ENCODE results near the gene HIVEP2.

Gene HIVEP2

GRCh38 chr6:142853244-142854180 is 91.5 kb downstream of the HIVEP2 start:
- TF ChIP-seq CTCF (IDR thresholded peaks at IDR 0.05; ENCODE audit: low read length, missing control alignments), result no peak
- no peak for DNase-seq (ENCODE audit: low read depth)

GRCh38 chr6:142851601-142852000 is 93.4 kb downstream of the HIVEP2 start:
- no peak for TF ChIP-seq CTCF (IDR thresholded peaks at IDR 0.05; ENCODE audit: low read length, missing control alignments)
- no peak for DNase-seq (ENCODE audit: low read depth)
- H3K4me3 ChIP-seq (replicated peaks; ENCODE audit: low read depth, low read length), result no peak overlapping the region

More at GRCh38 chr6:142853244-142854180, 91.5 kb downstream of the HIVEP2 start:
- H3K4me3 ChIP-seq (replicated peaks; ENCODE audit: low read depth, low read length), result no peak overlapping the region

GRCh38 chr6:142850679-142851423 is 94.1 kb downstream of the HIVEP2 start:
- H3K4me3 ChIP-seq (replicated peaks; ENCODE audit: low read depth, low read length), result no peak overlapping the region

GRCh38 chr6:142848976-142849375 is 96.0 kb downstream of the HIVEP2 start:
- no peak for TF ChIP-seq CTCF (IDR thresholded peaks at IDR 0.05; ENCODE audit: low read length, missing control alignments)
- no peak overlapping the region for H3K4me3 ChIP-seq (replicated peaks; ENCODE audit: low read depth, low read length)
- no peak for DNase-seq (ENCODE audit: low read depth)

More at GRCh38 chr6:142850679-142851423, 94.1 kb downstream of the HIVEP2 start:
- peak; percentile 42 for DNase-seq (ENCODE audit: low read depth)
- no peak for TF ChIP-seq CTCF (IDR thresholded peaks at IDR 0.05; ENCODE audit: low read length, missing control alignments)

GRCh38 chr6:142848156-142848555 is 96.8 kb downstream of the HIVEP2 start:
- DNase-seq (ENCODE audit: low read depth), result no peak
- no peak overlapping the region for H3K4me3 ChIP-seq (replicated peaks; ENCODE audit: low read depth, low read length)
- no peak for TF ChIP-seq CTCF (IDR thresholded peaks at IDR 0.05; ENCODE audit: low read length, missing control alignments)

GRCh38 chr6:142846883-142847287 is 98.1 kb downstream of the HIVEP2 start:
- no peak for TF ChIP-seq CTCF (IDR thresholded peaks at IDR 0.05; ENCODE audit: low read length, missing control alignments)
- DNase-seq (ENCODE audit: low read depth), result peak; percentile 87
- H3K4me3 ChIP-seq (replicated peaks; ENCODE audit: low read depth, low read length), result peak overlapping the region; percentile 3
